Measurements from ENCODE around the gene FOXRED2.
A peak's percentile ranks its signal among the peaks of the same experiment; 100 is the strongest.

Gene FOXRED2

GRCh38 chr22:36449596-36450175 lies 57.2 kb downstream of the FOXRED2 start:
- DNase-seq (ENCODE audit: low spot score), result no peak

- no peak for DNase-seq (ENCODE audit: low spot score)
Measured at GRCh38 chr22:36447632-36448031, 59.2 kb downstream of the FOXRED2 start.

- peak; percentile 81 for DNase-seq (ENCODE audit: low spot score)
Measured at GRCh38 chr22:36445158-36445668, 61.6 kb downstream of the FOXRED2 start.

GRCh38 chr22:36443198-36443770 lies 63.6 kb downstream of the FOXRED2 start:
- no peak for DNase-seq (ENCODE audit: low spot score)

GRCh38 chr22:36442506-36443197 lies 64.2 kb downstream of the FOXRED2 start:
- no peak for DNase-seq (ENCODE audit: low spot score)

- DNase-seq (ENCODE audit: low spot score), result no peak
Measured at GRCh38 chr22:36440429-36441002, 66.3 kb downstream of the FOXRED2 start.

GRCh38 chr22:36439481-36440271 lies 67.2 kb downstream of the FOXRED2 start:
- peak; percentile 98 for DNase-seq (ENCODE audit: low spot score)

Measured in AG08395 (cell line).